ENCODE measurements around the gene PIGQ. TPM values are rescaled to one million over a fixed set of nuclear protein-coding genes. Genes with fewer than 3 reads are reported as not detected.

Gene PIGQ
- total RNA-seq, 1 donor from 2014 or later, result 68.9 TPM

DNA sequence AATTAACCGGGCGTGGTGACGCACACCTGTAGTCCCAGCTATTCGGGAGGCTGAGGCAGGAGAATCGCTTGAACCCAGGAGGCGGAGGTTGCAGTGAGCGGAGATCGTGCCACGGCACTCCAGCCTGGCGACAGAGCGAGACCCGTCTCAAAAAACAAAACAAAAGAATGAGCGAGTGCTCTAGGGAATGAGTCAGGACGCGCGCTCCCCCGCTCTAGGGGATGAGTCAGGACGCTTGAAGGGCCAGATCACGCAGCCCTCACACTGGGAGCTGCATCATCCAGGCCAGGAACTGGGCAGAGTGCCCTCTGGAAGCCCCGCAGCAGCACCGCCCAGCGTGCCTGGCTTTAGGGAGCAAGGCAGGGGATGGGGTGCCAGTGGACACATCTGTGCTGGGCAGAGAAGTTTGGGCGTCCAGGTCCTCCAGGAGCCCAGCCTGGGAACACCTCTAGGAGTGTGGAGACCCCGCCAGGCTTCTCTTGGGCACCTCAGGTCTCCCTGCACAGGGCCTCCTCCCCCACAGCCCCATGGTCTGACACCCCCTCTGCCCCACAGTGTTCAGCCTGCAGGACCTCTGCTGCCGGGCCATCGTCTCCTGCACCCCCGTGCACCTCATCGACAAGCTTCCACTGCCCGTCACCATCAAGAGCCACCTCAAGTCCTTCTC is 57.2 kb downstream of the PIGQ start:
- intact Hi-C loops (cut with DNase I), result no loop called here
- peak overlapping the region; percentile 64 for H3K27ac ChIP-seq

DNA sequence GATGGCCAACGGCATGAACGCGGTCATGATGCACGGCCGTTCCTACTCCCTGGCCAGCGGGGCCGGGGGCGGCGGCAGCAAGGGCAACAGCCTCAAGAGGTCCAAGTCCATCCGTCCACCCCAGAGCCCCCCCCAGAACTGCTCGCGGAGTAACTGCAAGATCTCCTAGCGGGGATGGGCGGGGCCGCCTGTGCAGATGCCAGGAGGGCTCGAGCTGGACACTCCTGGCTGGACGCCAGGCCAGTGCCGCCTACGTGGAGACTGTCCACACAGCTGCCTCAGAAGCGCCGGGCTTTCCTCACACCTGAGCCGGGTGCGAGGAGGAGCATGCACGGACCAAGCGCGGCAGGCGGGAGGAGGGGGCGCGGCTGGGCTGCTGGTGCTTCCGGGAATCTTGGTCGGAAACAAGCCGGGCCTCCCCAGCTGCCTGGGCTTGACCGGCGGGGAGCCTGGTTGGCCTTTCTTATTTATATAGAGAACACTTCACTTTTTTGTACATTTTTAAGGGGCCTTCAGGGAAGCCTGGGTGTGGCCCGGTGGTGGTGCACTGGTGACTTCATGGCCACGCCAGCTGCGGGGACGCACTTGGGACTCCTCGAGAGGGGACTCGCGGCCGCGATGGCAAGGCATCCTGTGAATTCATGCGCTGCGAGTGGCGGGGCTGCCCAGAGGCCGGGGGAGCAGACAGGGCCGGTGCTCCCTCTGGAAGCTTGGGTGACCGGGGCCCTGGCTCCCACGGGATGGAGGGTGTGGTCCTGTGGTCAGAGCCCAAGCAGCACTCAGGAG is 57.9 kb downstream of the PIGQ start:
- H3K27ac ChIP-seq, result peak overlapping the region; percentile 64

More for the DNA sequence above, 57.2 kb downstream of the PIGQ start:
- no peak for DNase-seq
- H3K4me3 ChIP-seq, result no peak overlapping the region
- TF ChIP-seq, protein P1, sequence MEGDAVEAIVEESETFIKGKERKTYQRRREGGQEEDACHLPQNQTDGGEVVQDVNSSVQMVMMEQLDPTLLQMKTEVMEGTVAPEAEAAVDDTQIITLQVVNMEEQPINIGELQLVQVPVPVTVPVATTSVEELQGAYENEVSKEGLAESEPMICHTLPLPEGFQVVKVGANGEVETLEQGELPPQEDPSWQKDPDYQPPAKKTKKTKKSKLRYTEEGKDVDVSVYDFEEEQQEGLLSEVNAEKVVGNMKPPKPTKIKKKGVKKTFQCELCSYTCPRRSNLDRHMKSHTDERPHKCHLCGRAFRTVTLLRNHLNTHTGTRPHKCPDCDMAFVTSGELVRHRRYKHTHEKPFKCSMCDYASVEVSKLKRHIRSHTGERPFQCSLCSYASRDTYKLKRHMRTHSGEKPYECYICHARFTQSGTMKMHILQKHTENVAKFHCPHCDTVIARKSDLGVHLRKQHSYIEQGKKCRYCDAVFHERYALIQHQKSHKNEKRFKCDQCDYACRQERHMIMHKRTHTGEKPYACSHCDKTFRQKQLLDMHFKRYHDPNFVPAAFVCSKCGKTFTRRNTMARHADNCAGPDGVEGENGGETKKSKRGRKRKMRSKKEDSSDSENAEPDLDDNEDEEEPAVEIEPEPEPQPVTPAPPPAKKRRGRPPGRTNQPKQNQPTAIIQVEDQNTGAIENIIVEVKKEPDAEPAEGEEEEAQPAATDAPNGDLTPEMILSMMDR (IDR thresholded peaks at IDR 0.05), result no peak
- no peak for ATAC-seq
- H3K27me3 ChIP-seq (ENCODE audit: low read depth), result no peaks in the 10 kb centered on the region
- no peaks in the 10 kb centered on the region for H3K9me3 ChIP-seq
- H3K4me1 ChIP-seq, result peaks cover 52% of the 10 kb centered on the region
- peaks cover 45% of the 10 kb centered on the region for H3K36me3 ChIP-seq

DNA sequence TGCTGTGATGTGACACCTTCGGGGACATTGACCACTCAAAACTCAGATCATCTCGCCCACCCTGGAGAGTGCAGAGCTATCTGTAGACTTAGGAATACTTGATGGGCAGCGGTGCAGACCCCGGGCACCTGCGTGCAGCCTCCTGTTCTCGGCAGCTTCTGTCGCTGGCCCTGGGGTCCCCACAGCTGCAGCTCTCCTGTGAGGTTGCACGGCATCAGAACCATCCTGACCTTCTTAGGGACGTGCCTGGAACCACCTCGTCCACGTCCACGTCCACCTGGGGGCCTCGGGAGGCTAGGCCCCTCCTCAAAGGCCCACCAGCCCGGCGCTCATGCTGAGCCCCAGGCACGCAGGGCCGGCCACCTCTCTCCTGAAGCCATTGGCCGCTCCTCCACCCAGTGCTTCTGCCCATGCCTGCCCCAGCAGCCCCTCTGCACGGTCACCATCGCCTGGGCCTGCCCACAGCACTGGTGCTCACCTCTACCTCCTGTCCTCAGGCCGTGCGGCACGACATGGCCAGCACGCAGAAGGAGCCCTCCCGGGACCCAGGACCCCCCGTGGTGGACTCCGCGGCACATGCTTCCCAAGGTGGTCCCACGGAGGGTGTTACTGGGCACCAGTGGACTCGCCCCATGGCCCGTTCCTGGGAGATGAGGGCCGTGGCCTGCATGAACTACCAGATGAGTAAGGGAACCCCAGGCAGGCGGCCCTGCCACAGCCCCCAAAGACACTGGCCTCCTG is 58.7 kb downstream of the PIGQ start:
- DNase-seq (no peak), ATAC-seq (no peak)
- TF ChIP-seq, protein P1 (IDR thresholded peaks at IDR 0.05), result no peak
- Histone ChIP-seq H3K36me3 (peaks cover 50% of the 10 kb centered on the region), H3K27me3 (ENCODE audit: low read depth) (no peaks in the 10 kb centered on the region), H3K4me1 (peaks cover 43% of the 10 kb centered on the region), H3K4me3 (no peak overlapping the region), H3K9me3 (no peaks in the 10 kb centered on the region), H3K27ac (peak overlapping the region; percentile 64)
- intact Hi-C loops (cut with DNase I), result no loop called here

More for the DNA sequence above, 57.9 kb downstream of the PIGQ start:
- TF ChIP-seq, protein P1 (IDR thresholded peaks at IDR 0.05), result no peak
- Histone ChIP-seq H3K27me3 (ENCODE audit: low read depth) (no peaks in the 10 kb centered on the region), H3K4me1 (peaks cover 45% of the 10 kb centered on the region), H3K4me3 (no peak overlapping the region), H3K9me3 (no peaks in the 10 kb centered on the region), H3K36me3 (peaks cover 45% of the 10 kb centered on the region)
- intact Hi-C loops (cut with DNase I), result no loop called here
- DNase-seq (peak; percentile 88), ATAC-seq (peak; percentile 77 to 79)

DNA sequence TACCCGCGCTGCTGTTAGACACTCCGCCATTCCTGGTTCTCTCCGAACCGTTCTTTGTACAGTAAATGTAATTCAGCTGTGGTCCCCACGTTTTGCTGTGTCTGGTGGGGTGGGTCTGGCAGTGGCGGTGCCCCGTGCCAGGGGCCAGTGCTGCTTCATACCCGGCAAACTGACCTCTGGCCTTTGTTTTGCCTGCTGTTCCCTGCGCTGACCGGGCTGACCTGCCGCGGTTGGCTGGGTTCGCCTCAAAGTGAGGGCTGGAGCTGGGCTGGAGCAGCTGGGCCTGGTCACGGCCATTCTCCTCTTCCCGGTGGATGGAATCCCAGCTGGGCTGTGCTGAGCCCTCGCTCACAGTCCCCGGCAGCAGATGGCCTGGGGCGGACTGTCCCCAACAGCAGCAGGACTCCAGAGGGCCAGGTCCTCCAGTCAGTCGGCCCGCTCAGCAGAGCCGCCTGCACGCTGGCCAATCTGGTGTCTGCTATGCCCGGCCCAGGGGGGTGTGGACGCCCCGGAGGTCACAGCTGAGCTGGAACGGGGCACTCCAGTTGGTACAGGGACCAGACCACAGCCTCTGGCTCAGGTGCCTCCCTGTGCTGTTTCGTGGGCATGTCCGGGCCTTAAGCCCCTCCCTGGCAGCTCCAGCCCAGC is 59.5 kb downstream of the PIGQ start:
- intact Hi-C loops (cut with DNase I), result no loop called here
- ATAC-seq, result no peak

More for the DNA sequence above, 59.5 kb downstream of the PIGQ start:
- H3K4me1 ChIP-seq, result peaks cover 43% of the 10 kb centered on the region
- no peaks in the 10 kb centered on the region for H3K27me3 ChIP-seq (ENCODE audit: low read depth)
- TF ChIP-seq, protein P1 (IDR thresholded peaks at IDR 0.05), result no peak
- H3K36me3 ChIP-seq, result peaks cover 50% of the 10 kb centered on the region
- H3K4me3 ChIP-seq, result no peak overlapping the region
- H3K9me3 ChIP-seq, result no peaks in the 10 kb centered on the region
- no peak for DNase-seq
- peak overlapping the region; percentile 68 for H3K27ac ChIP-seq

Data from lower lobe of right lung (tissue), 2 donors.